ENCODE results near the gene USP17L19. TPM values are rescaled to one million over a fixed set of nuclear protein-coding genes. Genes with fewer than 3 reads are reported as not detected.
A peak's percentile ranks its signal among the peaks of the same experiment; 100 is the strongest.
"Not testable (repeated sequence)": the region's sequence is repeated elsewhere in the genome, so short reads cannot be mapped to it uniquely, and the experiment has no call there.

USP17L19 gene, protein sequence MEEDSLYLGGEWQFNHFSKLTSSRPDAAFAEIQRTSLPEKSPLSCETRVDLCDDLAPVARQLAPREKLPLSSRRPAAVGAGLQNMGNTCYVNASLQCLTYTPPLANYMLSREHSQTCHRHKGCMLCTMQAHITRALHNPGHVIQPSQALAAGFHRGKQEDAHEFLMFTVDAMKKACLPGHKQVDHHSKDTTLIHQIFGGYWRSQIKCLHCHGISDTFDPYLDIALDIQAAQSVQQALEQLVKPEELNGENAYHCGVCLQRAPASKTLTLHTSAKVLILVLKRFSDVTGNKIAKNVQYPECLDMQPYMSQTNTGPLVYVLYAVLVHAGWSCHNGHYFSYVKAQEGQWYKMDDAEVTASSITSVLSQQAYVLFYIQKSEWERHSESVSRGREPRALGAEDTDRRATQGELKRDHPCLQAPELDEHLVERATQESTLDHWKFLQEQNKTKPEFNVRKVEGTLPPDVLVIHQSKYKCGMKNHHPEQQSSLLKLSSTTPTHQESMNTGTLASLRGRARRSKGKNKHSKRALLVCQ
- total RNA-seq, result not detected

DNA sequence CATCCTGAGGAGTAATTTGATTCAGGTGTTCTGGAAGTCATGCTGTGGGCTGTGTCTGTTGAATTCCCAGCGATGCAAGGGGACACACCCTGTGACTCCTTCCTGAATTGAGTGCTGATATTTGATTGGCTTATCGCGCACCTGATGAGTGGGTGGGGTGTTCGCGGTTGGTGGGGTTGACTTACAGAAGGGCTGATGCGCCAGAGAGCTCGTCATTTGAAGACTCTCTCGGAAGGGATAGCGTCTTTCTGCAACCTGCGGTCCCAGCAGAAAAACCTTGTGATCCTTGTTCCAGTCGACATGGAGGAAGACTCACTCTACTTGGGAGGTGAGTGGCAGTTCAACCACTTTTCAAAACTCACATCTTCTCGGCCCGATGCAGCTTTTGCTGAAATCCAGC lies at the start of gene USP17L19:
USP17L19 (plus strand) TSS at position 301 of the 400 bp plus-strand sequence; CDS start at position 301, 0 bp downstream.
- CTCF ChIA-PET; H3K27me3 Mint-ChIP-seq; DNase-seq; H3K27ac Mint-ChIP-seq; H3K9me3 Mint-ChIP-seq; H3K4me1 Mint-ChIP-seq; POLR2A ChIA-PET; H3K4me3 Mint-ChIP-seq; H3K36me3 Mint-ChIP-seq (ENCODE audit: low read depth): not testable (repeated sequence)

- H3K4me1 Mint-ChIP-seq; H3K36me3 Mint-ChIP-seq (ENCODE audit: low read depth); H3K9me3 Mint-ChIP-seq; DNase-seq; H3K27me3 Mint-ChIP-seq; CTCF ChIA-PET; H3K4me3 Mint-ChIP-seq; POLR2A ChIA-PET; H3K27ac Mint-ChIP-seq: not testable (repeated sequence)
Observed at GRCh38 chr4:9210357-9210756, 42.8 kb upstream of the USP17L19 start, which contains the start of gene USP17L10. TSS of gene USP17L10 (plus strand) at chr4:9210657. CDS start at chr4:9210657, 0 bp downstream.

- H3K4me3 Mint-ChIP-seq; CTCF ChIA-PET; H3K4me1 Mint-ChIP-seq; H3K9me3 Mint-ChIP-seq; POLR2A ChIA-PET; H3K27me3 Mint-ChIP-seq; H3K27ac Mint-ChIP-seq; H3K36me3 Mint-ChIP-seq (ENCODE audit: low read depth): not testable (repeated sequence)
- peak; percentile 5 for DNase-seq
Observed at GRCh38 chr4:9214701-9215100, 38.5 kb upstream of the USP17L19 start.

DNA sequence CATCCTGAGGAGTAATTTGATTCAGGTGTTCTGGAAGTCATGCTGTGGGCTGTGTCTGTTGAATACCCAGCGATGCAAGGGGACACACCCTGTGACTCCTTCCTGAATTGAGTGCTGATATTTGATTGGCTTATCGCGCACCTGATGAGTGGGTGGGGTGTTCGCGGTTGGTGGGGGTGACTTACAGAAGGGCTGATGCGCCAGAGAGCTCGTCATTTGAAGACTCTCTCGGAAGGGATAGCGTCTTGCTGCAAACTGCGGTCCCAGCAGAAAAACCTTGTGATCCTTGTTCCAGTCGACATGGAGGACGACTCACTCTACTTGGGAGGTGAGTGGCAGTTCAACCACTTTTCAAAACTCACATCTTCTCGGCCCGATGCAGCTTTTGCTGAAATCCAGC lies 38.1 kb upstream of the USP17L19 start, which contains the start of gene USP17L11:
USP17L11 (plus strand) TSS at position 301 of the 400 bp plus-strand sequence; CDS start at position 301, 0 bp downstream.
- H3K36me3 Mint-ChIP-seq (ENCODE audit: low read depth); H3K4me3 Mint-ChIP-seq; H3K9me3 Mint-ChIP-seq; CTCF ChIA-PET; H3K27me3 Mint-ChIP-seq; H3K4me1 Mint-ChIP-seq; DNase-seq; POLR2A ChIA-PET; H3K27ac Mint-ChIP-seq: not testable (repeated sequence)

DNA sequence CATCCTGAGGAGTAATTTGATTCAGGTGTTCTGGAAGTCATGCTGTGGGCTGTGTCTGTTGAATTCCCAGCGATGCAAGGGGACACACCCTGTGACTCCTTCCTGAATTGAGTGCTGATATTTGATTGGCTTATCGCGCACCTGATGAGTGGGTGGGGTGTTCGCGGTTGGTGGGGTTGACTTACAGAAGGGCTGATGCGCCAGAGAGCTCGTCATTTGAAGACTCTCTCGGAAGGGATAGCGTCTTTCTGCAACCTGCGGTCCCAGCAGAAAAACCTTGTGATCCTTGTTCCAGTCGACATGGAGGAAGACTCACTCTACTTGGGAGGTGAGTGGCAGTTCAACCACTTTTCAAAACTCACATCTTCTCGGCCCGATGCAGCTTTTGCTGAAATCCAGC lies 33.3 kb upstream of the USP17L19 start, which contains the start of gene USP17L12:
USP17L12 (plus strand) TSS at position 301 of the 400 bp plus-strand sequence; CDS start at position 301, 0 bp downstream.
- H3K4me1 Mint-ChIP-seq; H3K27ac Mint-ChIP-seq; H3K9me3 Mint-ChIP-seq; CTCF ChIA-PET; POLR2A ChIA-PET; H3K4me3 Mint-ChIP-seq; H3K27me3 Mint-ChIP-seq; DNase-seq; H3K36me3 Mint-ChIP-seq (ENCODE audit: low read depth): not testable (repeated sequence)

GRCh38 chr4:9224596-9224995 lies 28.6 kb upstream of the USP17L19 start, which contains the start of gene USP17L13:
TSS of gene USP17L13 (plus strand) at chr4:9224896. CDS start at chr4:9224896, 0 bp downstream.
- H3K36me3 Mint-ChIP-seq (ENCODE audit: low read depth); H3K4me1 Mint-ChIP-seq; H3K27ac Mint-ChIP-seq; DNase-seq; H3K4me3 Mint-ChIP-seq; H3K27me3 Mint-ChIP-seq; CTCF ChIA-PET; POLR2A ChIA-PET; H3K9me3 Mint-ChIP-seq: not testable (repeated sequence)

DNA sequence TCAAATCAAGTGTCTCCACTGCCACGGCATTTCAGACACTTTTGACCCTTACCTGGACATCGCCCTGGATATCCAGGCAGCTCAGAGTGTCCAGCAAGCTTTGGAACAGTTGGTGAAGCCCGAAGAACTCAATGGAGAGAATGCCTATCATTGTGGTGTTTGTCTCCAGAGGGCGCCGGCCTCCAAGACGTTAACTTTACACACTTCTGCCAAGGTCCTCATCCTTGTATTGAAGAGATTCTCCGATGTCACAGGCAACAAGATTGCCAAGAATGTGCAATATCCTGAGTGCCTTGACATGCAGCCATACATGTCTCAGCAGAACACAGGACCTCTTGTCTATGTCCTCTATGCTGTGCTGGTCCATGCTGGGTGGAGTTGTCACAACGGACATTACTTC lies 22.9 kb upstream of the USP17L19 start:
- H3K27me3 Mint-ChIP-seq; H3K4me1 Mint-ChIP-seq; H3K9me3 Mint-ChIP-seq; H3K27ac Mint-ChIP-seq; H3K4me3 Mint-ChIP-seq; H3K36me3 Mint-ChIP-seq (ENCODE audit: low read depth); CTCF ChIA-PET; POLR2A ChIA-PET: not testable (repeated sequence)
- DNase-seq, result peak; percentile 4

- H3K9me3 Mint-ChIP-seq; H3K4me1 Mint-ChIP-seq; H3K27ac Mint-ChIP-seq; POLR2A ChIA-PET; CTCF ChIA-PET; H3K4me3 Mint-ChIP-seq; H3K36me3 Mint-ChIP-seq (ENCODE audit: low read depth); DNase-seq; H3K27me3 Mint-ChIP-seq: not testable (repeated sequence)
Observed at GRCh38 chr4:9234085-9234484, 19.1 kb upstream of the USP17L19 start, which contains the start of gene USP17L15. TSS of gene USP17L15 (plus strand) at chr4:9234385. CDS start at chr4:9234385, 0 bp downstream.

DNA sequence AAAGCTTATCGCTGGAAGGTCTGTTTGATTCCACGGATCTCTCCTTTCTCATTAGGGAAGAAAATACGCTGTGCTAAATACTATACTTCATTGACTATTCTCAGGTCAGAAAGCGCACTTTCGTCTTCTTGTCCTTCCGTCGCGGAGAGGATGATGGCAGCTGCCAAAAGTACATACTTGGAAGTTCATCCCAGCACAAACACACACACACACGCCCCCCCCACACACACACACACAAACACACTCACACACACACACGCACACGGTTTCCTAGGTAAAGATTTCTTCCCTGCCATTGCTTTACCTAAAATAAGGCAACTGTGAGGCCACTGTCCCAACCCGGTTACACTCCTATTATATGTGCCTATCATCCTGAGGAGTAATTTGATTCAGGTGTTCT lies 14.7 kb upstream of the USP17L19 start:
- H3K36me3 Mint-ChIP-seq (ENCODE audit: low read depth); H3K4me3 Mint-ChIP-seq; CTCF ChIA-PET; POLR2A ChIA-PET; H3K27me3 Mint-ChIP-seq; H3K4me1 Mint-ChIP-seq; H3K9me3 Mint-ChIP-seq; H3K27ac Mint-ChIP-seq: not testable (repeated sequence)
- peak; percentile 3 for DNase-seq

DNA sequence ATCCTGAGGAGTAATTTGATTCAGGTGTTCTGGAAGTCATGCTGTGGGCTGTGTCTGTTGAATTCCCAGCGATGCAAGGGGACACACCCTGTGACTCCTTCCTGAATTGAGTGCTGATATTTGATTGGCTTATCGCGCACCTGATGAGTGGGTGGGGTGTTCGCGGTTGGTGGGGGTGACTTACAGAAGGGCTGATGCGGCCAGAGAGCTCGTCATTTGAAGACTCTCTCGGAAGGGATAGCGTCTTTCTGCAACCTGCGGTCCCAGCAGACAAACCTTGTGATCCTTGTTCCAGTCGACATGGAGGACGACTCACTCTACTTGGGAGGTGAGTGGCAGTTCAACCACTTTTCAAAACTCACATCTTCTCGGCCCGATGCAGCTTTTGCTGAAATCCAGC lies 9.6 kb upstream of the USP17L19 start, which contains the start of gene USP17L17:
USP17L17 (plus strand) TSS at position 301 of the 400 bp plus-strand sequence; CDS start at position 301, 0 bp downstream.
- CTCF ChIA-PET; H3K9me3 Mint-ChIP-seq; H3K27me3 Mint-ChIP-seq; H3K4me1 Mint-ChIP-seq; POLR2A ChIA-PET; DNase-seq; H3K4me3 Mint-ChIP-seq; H3K27ac Mint-ChIP-seq; H3K36me3 Mint-ChIP-seq (ENCODE audit: low read depth): not testable (repeated sequence)

GRCh38 chr4:9247953-9248680 lies 5.1 kb upstream of the USP17L19 start, which contains the start of gene USP17L18:
TSS of gene USP17L18 (plus strand) at chr4:9248630. CDS start at chr4:9248630, 0 bp downstream.
- H3K27me3 Mint-ChIP-seq, result not testable (repeated sequence)
- DNase-seq, result peak; percentile 5

GRCh38 chr4:9257824-9258223 lies 4.6 kb downstream of the USP17L19 start, which contains the start of gene USP17L20:
TSS of gene USP17L20 (plus strand) at chr4:9258124. CDS start at chr4:9258124, 0 bp downstream.
- POLR2A ChIA-PET; CTCF ChIA-PET; H3K9me3 Mint-ChIP-seq; H3K27me3 Mint-ChIP-seq; H3K27ac Mint-ChIP-seq; H3K4me3 Mint-ChIP-seq; DNase-seq; H3K4me1 Mint-ChIP-seq; H3K36me3 Mint-ChIP-seq (ENCODE audit: low read depth): not testable (repeated sequence)

More at GRCh38 chr4:9247953-9248680, 5.1 kb upstream of the USP17L19 start, which contains the start of gene USP17L18:
- H3K4me3 Mint-ChIP-seq; H3K9me3 Mint-ChIP-seq; H3K27ac Mint-ChIP-seq; POLR2A ChIA-PET; CTCF ChIA-PET; H3K4me1 Mint-ChIP-seq; H3K36me3 Mint-ChIP-seq (ENCODE audit: low read depth): not testable (repeated sequence)

GRCh38 chr4:9262572-9262971 lies 9.4 kb downstream of the USP17L19 start, which contains the start of gene USP17L21:
TSS of gene USP17L21 (plus strand) at chr4:9262872. CDS start at chr4:9262872, 0 bp downstream.
- DNase-seq; H3K4me3 Mint-ChIP-seq; H3K36me3 Mint-ChIP-seq (ENCODE audit: low read depth); H3K27ac Mint-ChIP-seq; H3K9me3 Mint-ChIP-seq; H3K27me3 Mint-ChIP-seq; H3K4me1 Mint-ChIP-seq; POLR2A ChIA-PET; CTCF ChIA-PET: not testable (repeated sequence)
